Ectodermal cell (in vitro differentiated cells): ENCODE results near the gene MTOR.
"Not testable (repeated sequence)": the region's sequence is repeated elsewhere in the genome, so short reads cannot be mapped to it uniquely, and the experiment has no call there.

Experiments
- H3K27ac ChIP-seq: 2 replicates; pipeline ENCODE4 v1.7.0; 2013; ENCODE audit warnings: mild to moderate bottlenecking, low read depth, low read length; ENCODE audit not compliant: insufficient read depth, poor library complexity, severe bottlenecking
- H3K27me3 ChIP-seq: 2 replicates; pipeline ENCODE4 v1.7.0; 2013; ENCODE audit warnings: mild to moderate bottlenecking, low read length; ENCODE audit not compliant: insufficient read depth, control insufficient read depth, poor library complexity, severe bottlenecking
- H3K36me3 ChIP-seq: one replicate; pipeline ENCODE4 v1.7.0; 2013; ENCODE audit warnings: low read length; ENCODE audit not compliant: control insufficient read depth, insufficient read depth
- H3K4me1 ChIP-seq: one replicate; pipeline ENCODE4 v1.7.0; 2013; ENCODE audit warnings: low read length; ENCODE audit not compliant: control insufficient read depth, insufficient read depth
- H3K4me3 ChIP-seq: 2 replicates; pipeline ENCODE4 v1.7.0; 2013; ENCODE audit warnings: low read depth, low read length, control low read depth; ENCODE audit not compliant: insufficient read depth
- H3K9me3 ChIP-seq: 2 replicates; pipeline ENCODE4 v1.7.0; 2013; ENCODE audit warnings: mild to moderate bottlenecking, low read length, moderate library complexity; ENCODE audit not compliant: control insufficient read depth
- WGBS, 2 experiments: methylation state at CpG; one replicate each; pipeline ENCODE4 v1.1.7; 2013; ENCODE audit warnings: missing lambda C conversion rate in 2 of 2; 5-methylcytosine and 5-hydroxymethylcytosine counted together

Gene MTOR

GRCh38 chr1:11280719-11281376 is 18.5 kb upstream of the MTOR start:
- no peak overlapping the region for H3K27ac ChIP-seq
- WGBS, 2 experiments = 95 to 96% methylated on average over 4 of the region's 4 CpGs
- no peaks in the 10 kb centered on the region for H3K27me3 ChIP-seq
- no peaks in the 10 kb centered on the region for H3K9me3 ChIP-seq
- H3K36me3 ChIP-seq = peaks cover 10% of the 10 kb centered on the region
- no peak overlapping the region for H3K4me3 ChIP-seq
- peaks cover 9% of the 10 kb centered on the region for H3K4me1 ChIP-seq

- WGBS, 2 experiments = 100% methylated on average over 1 of the region's 1 CpG
- Histone ChIP-seq H3K9me3 (no peaks in the 10 kb centered on the region), H3K4me1 (no peaks in the 10 kb centered on the region), H3K27ac (no peak overlapping the region), H3K36me3 (peaks cover 10% of the 10 kb centered on the region), H3K4me3 (no peak overlapping the region), H3K27me3 (no peaks in the 10 kb centered on the region)
These were observed 17.3 kb upstream of the MTOR start for GRCh38 chr1:11279630-11280029.

GRCh38 chr1:11279152-11279551 is 16.8 kb upstream of the MTOR start:
- Histone ChIP-seq H3K27ac (no peak overlapping the region), H3K4me3 (no peak overlapping the region), H3K36me3 (peaks cover 10% of the 10 kb centered on the region), H3K4me1 (no peaks in the 10 kb centered on the region), H3K27me3 (no peaks in the 10 kb centered on the region), H3K9me3 (no peaks in the 10 kb centered on the region)
- WGBS, 2 experiments = 91 to 92% methylated on average over 5 of the region's 5 CpGs

GRCh38 chr1:11273595-11274234 is 11.4 kb upstream of the MTOR start:
- WGBS, 2 experiments = 11 to 12% methylated on average over 22 of the region's 22 CpGs
- H3K27ac ChIP-seq = peak overlapping the region; percentile 28
- H3K36me3 ChIP-seq = no peaks in the 10 kb centered on the region

GRCh38 chr1:11272832-11273594 is 10.7 kb upstream of the MTOR start, which contains the start of gene UBIAD1:
TSS of gene UBIAD1 (plus strand) at chr1:11273198. CDS start at chr1:11273532, 334 bp downstream.
- H3K27ac ChIP-seq = peak within 1 kb of the TSS; percentile 28
- H3K27me3 ChIP-seq = no peaks in the 10 kb centered on the region
- no peaks in the 10 kb centered on the region for H3K9me3 ChIP-seq
- 0% methylated on average over 48 to 49 of the region's 64 CpGs for WGBS, 2 experiments
- no peaks in the 10 kb centered on the region for H3K4me1 ChIP-seq
- H3K4me3 ChIP-seq = peak within 1 kb of the TSS; percentile 94
- no peaks in the 10 kb centered on the region for H3K36me3 ChIP-seq

More at GRCh38 chr1:11273595-11274234, 11.4 kb upstream of the MTOR start:
- no peaks in the 10 kb centered on the region for H3K27me3 ChIP-seq
- H3K4me1 ChIP-seq = no peaks in the 10 kb centered on the region
- no peaks in the 10 kb centered on the region for H3K9me3 ChIP-seq
- H3K4me3 ChIP-seq = peak overlapping the region; percentile 94

GRCh38 chr1:11272544-11272831 is 10.1 kb upstream of the MTOR start:
- no peaks in the 10 kb centered on the region for H3K27me3 ChIP-seq
- WGBS, 2 experiments = 20% methylated on average over 9 of the region's 9 CpGs
- no peaks in the 10 kb centered on the region for H3K36me3 ChIP-seq
- no peak overlapping the region for H3K4me3 ChIP-seq
- H3K4me1 ChIP-seq = no peaks in the 10 kb centered on the region
- H3K9me3 ChIP-seq = no peaks in the 10 kb centered on the region
- no peak overlapping the region for H3K27ac ChIP-seq

GRCh38 chr1:11267350-11268337 is 5.3 kb upstream of the MTOR start:
- H3K4me3 ChIP-seq, H3K4me1 ChIP-seq, H3K27me3 ChIP-seq, H3K9me3 ChIP-seq, H3K27ac ChIP-seq, H3K36me3 ChIP-seq: not testable (repeated sequence)
- 86 to 89% methylated on average over 19 of the region's 19 CpGs for WGBS, 2 experiments

GRCh38 chr1:11266268-11267074 is 4.1 kb upstream of the MTOR start:
- Histone ChIP-seq H3K9me3 (no peaks in the 10 kb centered on the region), H3K4me1 (no peaks in the 10 kb centered on the region), H3K4me3 (no peak overlapping the region), H3K27ac (no peak overlapping the region), H3K36me3 (no peaks in the 10 kb centered on the region), H3K27me3 (no peaks in the 10 kb centered on the region)
- 88% methylated on average over 12 of the region's 12 CpGs for WGBS, 2 experiments

GRCh38 chr1:11256299-11256698 is 6.1 kb downstream of the MTOR start:
- H3K36me3 ChIP-seq = peaks cover 63% of the 10 kb centered on the region
- H3K27me3 ChIP-seq = no peaks in the 10 kb centered on the region
- WGBS, 2 experiments = 93 to 97% methylated on average over 1 of the region's 1 CpG
- H3K9me3 ChIP-seq = no peaks in the 10 kb centered on the region
- no peak overlapping the region for H3K4me3 ChIP-seq
- H3K27ac ChIP-seq = no peak overlapping the region
- no peaks in the 10 kb centered on the region for H3K4me1 ChIP-seq
